PC-3 (cell line): Measurements from ENCODE around the gene DDX54. TPM values are rescaled to one million over a fixed set of nuclear protein-coding genes. Genes with fewer than 3 reads are reported as not detected.

Experiments used
- ATAC-seq: fragments of 200-7000 bp; cut with Tn5 transposase; 2 replicates; pipeline ENCODE4 v1.9.1; 2020; ENCODE audit warnings: mild to moderate bottlenecking, moderate library complexity
- BruUV-seq: library from RNA; stranded (reverse); fragments of 400-500 nt; replicated peaks from 2 replicates; lab custom pipeline; 2021; lab: Mats Ljungman, UMichigan
- CTCF ChIA-PET: fragments of 300-600 bp; sonication (Branson Sonifier 250); formaldehyde crosslinking; loops from one replicate; lab custom pipeline; 2022; ENCODE audit warnings: antibody characterized with exemption; lab: Charles Lee
- POLR2A ChIA-PET: fragments of 300-600 bp; sonication (Branson Sonifier 250); formaldehyde crosslinking; loops from one replicate; lab custom pipeline; 2022; ENCODE audit warnings: antibody characterized with exemption; ENCODE audit not compliant: unreplicated experiment; lab: Charles Lee
- DNase-seq: peaks from one replicate; pipeline ENCODE4 v3.0.0-alpha.2; 2015
- H2AFZ ChIP-seq: fragments of 300-600 bp; sonication (generic); 2 replicates; pipeline ENCODE4 v1.6.0; 2016; ENCODE audit warnings: antibody characterized with exemption, low read length
- H3F3A ChIP-seq: fragments of 300-600 bp; sonication (generic); one replicate; pipeline ENCODE4 v1.6.0; 2017; ENCODE audit warnings: antibody characterized with exemption, low read length, control low read depth, mild to moderate bottlenecking; ENCODE audit not compliant: unreplicated experiment
- H3K27ac ChIP-seq: fragments of 300-600 bp; sonication (generic); 2 replicates; pipeline ENCODE4 v1.5.1; 2016; ENCODE audit warnings: mild to moderate bottlenecking, low read length
- H3K27me3 ChIP-seq: fragments of 300-600 bp; sonication (generic); 2 replicates; pipeline ENCODE4 v1.6.1; 2016; ENCODE audit warnings: low read length, mixed read lengths
- H3K36me3 ChIP-seq: fragments of 300-600 bp; sonication (generic); 2 replicates; pipeline ENCODE4 v1.6.1; 2016; ENCODE audit warnings: low read depth, mixed run types, low read length, mixed read lengths
- H3K4me1 ChIP-seq: fragments of 300-600 bp; sonication (generic); 2 replicates; pipeline ENCODE4 v1.5.1; 2016; ENCODE audit warnings: low read length; ENCODE audit not compliant: insufficient read depth
- H3K4me2 ChIP-seq: fragments of 300-600 bp; sonication (generic); 2 replicates; pipeline ENCODE4 v1.6.0; 2016; ENCODE audit warnings: low read length
- H3K4me3 ChIP-seq: fragments of 300-600 bp; sonication (generic); 2 replicates; pipeline ENCODE4 v1.5.1; 2016; ENCODE audit warnings: mild to moderate bottlenecking, low read length, mixed read lengths
- H3K79me2 ChIP-seq: fragments of 300-600 bp; sonication (generic); 2 replicates; pipeline ENCODE4 v1.6.1; 2017; ENCODE audit warnings: low read length, mixed read lengths
- H3K9ac ChIP-seq: fragments of 300-600 bp; sonication (generic); 2 replicates; pipeline ENCODE4 v1.6.0; 2016; ENCODE audit warnings: mild to moderate bottlenecking, low read length
- H3K9me2 ChIP-seq: fragments of 300-600 bp; sonication (generic); replicated peaks from 2 replicates; pipeline ENCODE4 v1.6.1; 2016; ENCODE audit warnings: mixed run types, low read length, mixed read lengths
- H3K9me3 ChIP-seq: fragments of 300-600 bp; sonication (generic); 2 replicates; pipeline ENCODE4 v1.6.1; 2016; ENCODE audit warnings: low read length, mixed read lengths
- H4K20me1 ChIP-seq: fragments of 300-600 bp; sonication (generic); 2 replicates; pipeline ENCODE4 v1.6.1; 2016; ENCODE audit warnings: low read length, mixed read lengths
- CTCF ChIP-seq: fragments of 300-600 bp; sonication (generic); conservative IDR thresholded peaks from 2 replicates; pipeline ENCODE4 v1.5.1; 2017; ENCODE audit warnings: antibody characterized with exemption, low read depth, mild to moderate bottlenecking, low read length
- EZH2 ChIP-seq: fragments of 300-600 bp; sonication (generic); IDR thresholded peaks from one replicate; pipeline ENCODE4 v1.6.1; 2017; ENCODE audit warnings: antibody characterized with exemption, mild to moderate bottlenecking, low read length; ENCODE audit not compliant: unreplicated experiment
- EZH2phosphoT487 ChIP-seq: fragments of 300-600 bp; sonication (generic); IDR thresholded peaks from 2 replicates; pipeline ENCODE4 v1.6.1; 2018; ENCODE audit warnings: mild to moderate bottlenecking, antibody characterized with exemption, low read length, borderline replicate concordance
- intact Hi-C: fragments of 100-400 bp; cut with micrococcal nuclease; formaldehyde crosslinking; loops from 2 replicates; pipeline ENCODE4 v1.9.0; 2023
- total RNA-seq: library from RNA; depleted of rRNA; stranded (reverse); fragments of >200 nt; gene quantifications from 2 replicates; pipeline ENCODE4 v1.2.3, GENCODE V29; 2014

The DDX54 gene
- total RNA-seq, 1 experiment from 2014 or later = 158 TPM

- Histone ChIP-seq H3K27me3 (no peaks in the 10 kb centered on the region), H3F3A (no peaks in the 10 kb centered on the region), H3K79me2 (peaks cover 25% of the 10 kb centered on the region), H4K20me1 (0 out of 2 replicates have a peak, but pooled peaks cover 6% of the 10 kb centered on the region), H2AFZ (no peak overlapping the region), H3K4me2 (no peak overlapping the region), H3K9me2 (no peaks in the 10 kb centered on the region), H3K27ac (no peak overlapping the region), H3K36me3 (peaks cover 17% of the 10 kb centered on the region), H3K4me1 (peaks cover 29% of the 10 kb centered on the region), H3K9ac (no peak overlapping the region), H3K9me3 (no peaks in the 10 kb centered on the region), H3K4me3 (no peak overlapping the region)
- no TSS peak for BruUV-seq
- ChIA-PET POLR2A (no interaction called here), CTCF (interaction anchor here (0.6 kb wide), 1 partner anchor 93 kb away, joined by 3 read pairs; no protein-coding TSS in a partner anchor)
- TF ChIP-seq EZH2 = no peak
- no peak for TF ChIP-seq EZH2phosphoT487
- no peak for TF ChIP-seq CTCF
- intact Hi-C loops = loop anchor here (5.0 kb wide), 1 partner anchor 232 kb away; the partner anchor contains the start of gene SDSL
- ATAC-seq (peak; percentile 10; the same call in 1 of the 2 replicates), DNase-seq (peak; percentile 54)
These were observed 5.5 kb upstream of the DDX54 start for GRCh38 chr12:113190761-113191160.

- no peak for DNase-seq
- Histone ChIP-seq H3K9me2 (no peaks in the 10 kb centered on the region), H3K9ac (no peak overlapping the region), H3K27me3 (no peaks in the 10 kb centered on the region), H3F3A (no peaks in the 10 kb centered on the region), H2AFZ (no peak overlapping the region), H3K9me3 (no peaks in the 10 kb centered on the region), H3K4me1 (peaks cover 26% of the 10 kb centered on the region), H3K36me3 (peaks cover 17% of the 10 kb centered on the region), H3K79me2 (peaks cover 38% of the 10 kb centered on the region), H4K20me1 (peaks cover 6% of the 10 kb centered on the region), H3K4me2 (no peak overlapping the region), H3K27ac (no peak overlapping the region), H3K4me3 (no peak overlapping the region)
- ChIA-PET POLR2A (no interaction called here), CTCF (no interaction called here)
- intact Hi-C loops = no loop called here
- no peak for ATAC-seq
- TF ChIP-seq EZH2 = no peak
- no peak for TF ChIP-seq EZH2phosphoT487
- TF ChIP-seq CTCF = no peak
- BruUV-seq = no TSS peak
These were observed 4.1 kb upstream of the DDX54 start for GRCh38 chr12:113189361-113189760.

GRCh38 chr12:113186666-113187325 is 1.5 kb upstream of the DDX54 start:
- no peaks in the 10 kb centered on the region for H3K9me2 ChIP-seq
- BruUV-seq = no TSS peak
- peak overlapping the region; percentile 90 for H3K4me2 ChIP-seq
- ChIA-PET CTCF (no interaction called here), POLR2A (interaction anchor here (0.6 kb wide), 2 partner anchors 8 to 231 kb away, joined by 4 to 23 read pairs; no protein-coding TSS in a partner anchor)
- H3K27me3 ChIP-seq = no peaks in the 10 kb centered on the region
- no peaks in the 10 kb centered on the region for H3F3A ChIP-seq
- peaks cover 27% of the 10 kb centered on the region for H4K20me1 ChIP-seq
- peaks cover 63% of the 10 kb centered on the region for H3K79me2 ChIP-seq
- H3K9me3 ChIP-seq = no peaks in the 10 kb centered on the region
- no peak for DNase-seq
- no peak for ATAC-seq
- no peak overlapping the region for H2AFZ ChIP-seq
- intact Hi-C loops = no loop called here
- H3K9ac ChIP-seq = peak overlapping the region; percentile 100
- no peak overlapping the region for H3K27ac ChIP-seq
- TF ChIP-seq CTCF = no peak
- no peak for TF ChIP-seq EZH2phosphoT487
- no peak for TF ChIP-seq EZH2
- H3K36me3 ChIP-seq = peaks cover 16% of the 10 kb centered on the region
- peaks cover 24% of the 10 kb centered on the region for H3K4me1 ChIP-seq
- H3K4me3 ChIP-seq = peak overlapping the region; percentile 95
